ENCODE results near the gene GALNT4. TPM values are rescaled to one million over a fixed set of nuclear protein-coding genes. Genes with fewer than 3 reads are reported as not detected.

Gene GALNT4
- total RNA-seq, 1 donor from 2014 or later, result 6.3 TPM

DNA sequence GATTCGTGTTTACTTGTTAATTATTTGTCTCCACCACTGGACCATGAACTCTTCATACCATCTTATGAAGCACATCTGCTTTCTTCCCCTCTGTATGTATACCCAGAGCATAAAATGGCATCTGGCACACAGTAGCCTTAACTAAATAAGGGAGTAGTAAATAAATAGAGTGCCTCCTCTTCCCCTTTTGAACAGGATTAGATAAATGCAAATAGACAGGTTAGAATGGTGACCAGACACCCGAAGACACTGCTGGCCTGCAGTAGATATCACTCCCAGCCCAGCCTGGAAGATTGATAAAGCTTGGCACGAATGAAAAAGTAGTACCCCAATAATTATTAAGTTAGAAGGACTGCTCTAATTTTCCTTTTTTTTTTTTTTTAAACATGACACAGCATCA lies 6.9 kb downstream of the GALNT4 start:
- no peak overlapping the region for H3K4me3 ChIP-seq (ENCODE audit: low read length in 3 of 3)
- no peaks in the 10 kb centered on the region for H3K9me3 ChIP-seq (ENCODE audit: control insufficient read depth in 3 of 3, low read length in 3 of 3)
- H3K36me3 ChIP-seq (ENCODE audit: control insufficient read depth in 3 of 3, insufficient read depth in 3 of 3, low read length in 3 of 3), result no peaks in the 10 kb centered on the region
- no peak overlapping the region for H3K9ac ChIP-seq (ENCODE audit: low read depth in 1 of 3, low read length in 3 of 3)
- H3K27ac ChIP-seq (ENCODE audit: low read depth, low read length), result no peak overlapping the region
- H3K4me1 ChIP-seq (ENCODE audit: control insufficient read depth in 3 of 3, insufficient read depth in 3 of 3, low read length in 3 of 3), result peaks cover 2 to 12% (median 4%) of the 10 kb centered on the region in 3 donors
- no peaks in the 10 kb centered on the region for H3K27me3 ChIP-seq (ENCODE audit: control insufficient read depth in 3 of 3, insufficient read depth in 3 of 3, low read length in 3 of 3)

DNA sequence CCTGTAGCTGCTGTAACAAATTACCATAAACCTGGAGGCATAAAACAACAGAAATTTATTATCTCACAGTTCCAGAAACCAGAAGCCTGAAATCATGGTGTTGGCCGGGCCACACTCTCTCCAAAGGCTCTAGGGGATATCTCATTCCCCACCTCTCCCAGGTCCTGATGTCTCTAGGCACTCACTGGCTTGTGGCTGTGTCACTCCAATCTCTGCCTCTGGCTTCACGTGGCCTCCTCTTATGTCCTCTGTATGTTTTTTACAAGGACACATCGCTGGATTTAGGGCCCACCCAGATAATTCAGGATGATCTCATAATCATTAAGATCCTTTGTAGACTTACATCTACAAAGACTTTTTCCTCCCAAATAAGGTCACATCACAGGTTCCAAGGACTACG lies 8.0 kb downstream of the GALNT4 start:
- Histone ChIP-seq H3K9ac (ENCODE audit: low read depth in 1 of 3, low read length in 3 of 3) (no peak overlapping the region), H3K27ac (ENCODE audit: low read depth, low read length) (no peak overlapping the region), H3K27me3 (ENCODE audit: control insufficient read depth in 3 of 3, insufficient read depth in 3 of 3, low read length in 3 of 3) (no peaks in the 10 kb centered on the region), H3K4me3 (ENCODE audit: low read length in 3 of 3) (no peak overlapping the region), H3K9me3 (ENCODE audit: control insufficient read depth in 3 of 3, low read length in 3 of 3) (no peaks in the 10 kb centered on the region), H3K36me3 (ENCODE audit: control insufficient read depth in 3 of 3, insufficient read depth in 3 of 3, low read length in 3 of 3) (no peaks in the 10 kb centered on the region), H3K4me1 (ENCODE audit: control insufficient read depth in 3 of 3, insufficient read depth in 3 of 3, low read length in 3 of 3) (peaks cover 2 to 4% (median 2%) of the 10 kb centered on the region in 3 donors)

DNA sequence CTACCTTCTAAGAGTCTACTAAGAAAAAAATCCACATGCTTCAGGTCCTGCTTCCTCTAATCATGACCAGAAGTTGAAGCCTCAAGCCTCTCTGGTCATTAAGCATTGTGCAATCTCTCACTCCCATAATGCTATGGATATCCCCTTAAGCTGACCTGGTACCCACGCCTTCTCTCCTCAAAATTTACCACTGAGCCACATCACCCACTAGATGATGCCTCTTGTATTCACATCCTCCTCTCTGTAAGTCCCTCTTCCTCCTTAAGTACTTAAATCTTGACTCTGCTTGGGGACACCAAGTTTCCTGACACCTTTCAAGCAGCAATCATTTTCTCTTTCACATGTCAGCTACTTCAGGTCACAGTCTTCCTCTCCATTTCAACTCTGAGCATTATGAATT lies 9.8 kb downstream of the GALNT4 start:
- no peaks in the 10 kb centered on the region for H3K9me3 ChIP-seq (ENCODE audit: control insufficient read depth in 3 of 3, low read length in 3 of 3)
- no peak overlapping the region for H3K27ac ChIP-seq (ENCODE audit: low read depth, low read length)
- no peaks in the 10 kb centered on the region for H3K27me3 ChIP-seq (ENCODE audit: control insufficient read depth in 3 of 3, insufficient read depth in 3 of 3, low read length in 3 of 3)
- no peaks in the 10 kb centered on the region for H3K36me3 ChIP-seq (ENCODE audit: control insufficient read depth in 3 of 3, insufficient read depth in 3 of 3, low read length in 3 of 3)
- H3K9ac ChIP-seq (ENCODE audit: low read depth in 1 of 3, low read length in 3 of 3), result no peak overlapping the region
- no peaks in the 10 kb centered on the region for H3K4me1 ChIP-seq (ENCODE audit: control insufficient read depth in 3 of 3, insufficient read depth in 3 of 3, low read length in 3 of 3)
- no peak overlapping the region for H3K4me3 ChIP-seq (ENCODE audit: low read length in 3 of 3)

DNA sequence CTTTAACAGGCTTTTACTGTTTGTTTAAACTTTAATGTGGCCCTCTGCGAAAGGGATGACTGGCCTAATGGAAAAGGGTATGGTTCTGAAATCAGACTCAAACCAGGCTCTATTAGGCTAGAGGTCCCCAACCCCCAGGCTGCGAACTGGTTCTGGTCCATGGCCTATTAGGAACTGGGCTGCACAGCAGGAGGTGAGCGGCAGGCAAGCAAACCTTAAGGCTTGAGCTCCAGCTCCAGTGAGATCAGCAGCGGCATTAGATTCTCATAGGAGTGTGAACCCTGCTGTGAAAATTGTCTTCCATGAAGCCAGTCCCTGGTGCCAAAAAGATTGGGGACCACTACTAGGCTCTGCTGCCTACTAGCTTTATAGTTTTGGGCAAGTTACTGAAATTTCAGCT lies 11.1 kb downstream of the GALNT4 start:
- Histone ChIP-seq H3K4me1 (ENCODE audit: control insufficient read depth in 3 of 3, insufficient read depth in 3 of 3, low read length in 3 of 3) (no peaks in the 10 kb centered on the region), H3K36me3 (ENCODE audit: control insufficient read depth in 3 of 3, insufficient read depth in 3 of 3, low read length in 3 of 3) (no peaks in the 10 kb centered on the region), H3K27me3 (ENCODE audit: control insufficient read depth in 3 of 3, insufficient read depth in 3 of 3, low read length in 3 of 3) (no peaks in the 10 kb centered on the region), H3K9me3 (ENCODE audit: control insufficient read depth in 3 of 3, low read length in 3 of 3) (no peaks in the 10 kb centered on the region), H3K9ac (ENCODE audit: low read depth in 1 of 3, low read length in 3 of 3) (no peak overlapping the region), H3K4me3 (ENCODE audit: low read length in 3 of 3) (no peak overlapping the region), H3K27ac (ENCODE audit: low read depth, low read length) (no peak overlapping the region)

DNA sequence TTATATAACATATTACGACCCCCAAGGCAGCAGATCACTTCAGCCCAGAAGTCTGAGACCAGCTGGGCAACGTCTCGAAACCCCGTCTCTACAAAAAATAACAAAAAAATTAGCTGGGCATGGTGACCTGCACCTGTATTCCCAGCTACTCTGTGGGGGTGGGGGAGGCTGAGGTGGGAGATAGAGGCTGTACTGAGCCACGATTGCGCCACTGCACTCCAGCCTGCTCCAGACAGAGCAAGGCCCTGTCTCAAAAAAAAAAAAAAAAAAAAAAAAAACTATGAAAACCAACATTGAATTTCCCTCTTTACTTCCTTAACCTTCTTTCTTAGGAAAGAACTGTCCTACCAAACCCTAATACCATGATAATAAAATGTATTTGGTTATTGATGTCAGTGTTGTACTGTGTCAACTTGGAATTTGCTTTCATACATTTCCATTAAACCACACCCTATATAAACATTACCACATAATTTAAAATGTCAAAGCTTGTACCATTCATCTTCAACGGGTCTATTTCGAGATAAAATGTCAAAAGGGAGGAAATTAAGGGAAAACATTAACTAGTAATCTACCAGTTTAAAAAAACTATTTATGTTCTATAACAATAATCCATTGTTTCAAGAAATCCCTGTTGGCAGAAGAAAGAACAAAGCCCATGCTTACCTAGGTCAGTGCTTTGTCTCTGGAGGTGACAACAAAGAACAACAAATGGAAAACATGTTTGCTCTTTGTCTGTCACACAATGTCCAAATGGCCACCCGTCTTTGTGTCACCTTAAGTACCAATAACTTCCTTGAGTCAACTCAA lies 17.4 kb downstream of the GALNT4 start:
- Histone ChIP-seq H3K27me3 (ENCODE audit: control insufficient read depth in 3 of 3, insufficient read depth in 3 of 3, low read length in 3 of 3) (no peaks in the 10 kb centered on the region), H3K27ac (ENCODE audit: low read depth, low read length) (no peak overlapping the region), H3K4me3 (ENCODE audit: low read length in 3 of 3) (no peak overlapping the region), H3K9ac (ENCODE audit: low read depth in 1 of 3, low read length in 3 of 3) (no peak overlapping the region), H3K4me1 (ENCODE audit: control insufficient read depth in 3 of 3, insufficient read depth in 3 of 3, low read length in 3 of 3) (no peaks in the 10 kb centered on the region), H3K36me3 (ENCODE audit: control insufficient read depth in 3 of 3, insufficient read depth in 3 of 3, low read length in 3 of 3) (no peaks in the 10 kb centered on the region), H3K9me3 (ENCODE audit: control insufficient read depth in 3 of 3, low read length in 3 of 3) (no peaks in the 10 kb centered on the region)

DNA sequence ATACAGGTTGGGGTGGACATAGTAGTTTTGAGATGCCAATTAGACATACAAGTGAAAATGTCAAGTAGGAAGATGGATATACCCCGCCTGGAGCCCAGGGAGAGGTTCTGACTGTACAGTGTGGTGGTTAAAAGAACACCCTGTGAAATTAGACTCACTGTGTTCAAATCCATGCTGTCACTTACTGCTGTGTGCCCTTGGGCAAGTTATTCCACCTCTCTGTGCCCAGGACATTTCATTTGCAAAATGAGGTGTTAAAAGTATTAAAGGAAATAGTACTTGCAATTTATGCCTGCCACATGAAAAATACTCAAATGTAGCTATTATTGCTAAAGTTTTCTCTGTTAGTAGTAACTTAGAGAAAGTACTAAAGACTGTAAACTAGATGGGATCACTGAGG lies 18.5 kb downstream of the GALNT4 start:
- Histone ChIP-seq H3K9ac (ENCODE audit: low read depth in 1 of 3, low read length in 3 of 3) (no peak overlapping the region), H3K27ac (ENCODE audit: low read depth, low read length) (no peak overlapping the region), H3K36me3 (ENCODE audit: control insufficient read depth in 3 of 3, insufficient read depth in 3 of 3, low read length in 3 of 3) (no peaks in the 10 kb centered on the region), H3K27me3 (ENCODE audit: control insufficient read depth in 3 of 3, insufficient read depth in 3 of 3, low read length in 3 of 3) (no peaks in the 10 kb centered on the region), H3K9me3 (ENCODE audit: control insufficient read depth in 3 of 3, low read length in 3 of 3) (no peaks in the 10 kb centered on the region), H3K4me1 (ENCODE audit: control insufficient read depth in 3 of 3, insufficient read depth in 3 of 3, low read length in 3 of 3) (no peaks in the 10 kb centered on the region), H3K4me3 (ENCODE audit: low read length in 3 of 3) (no peak overlapping the region)

DNA sequence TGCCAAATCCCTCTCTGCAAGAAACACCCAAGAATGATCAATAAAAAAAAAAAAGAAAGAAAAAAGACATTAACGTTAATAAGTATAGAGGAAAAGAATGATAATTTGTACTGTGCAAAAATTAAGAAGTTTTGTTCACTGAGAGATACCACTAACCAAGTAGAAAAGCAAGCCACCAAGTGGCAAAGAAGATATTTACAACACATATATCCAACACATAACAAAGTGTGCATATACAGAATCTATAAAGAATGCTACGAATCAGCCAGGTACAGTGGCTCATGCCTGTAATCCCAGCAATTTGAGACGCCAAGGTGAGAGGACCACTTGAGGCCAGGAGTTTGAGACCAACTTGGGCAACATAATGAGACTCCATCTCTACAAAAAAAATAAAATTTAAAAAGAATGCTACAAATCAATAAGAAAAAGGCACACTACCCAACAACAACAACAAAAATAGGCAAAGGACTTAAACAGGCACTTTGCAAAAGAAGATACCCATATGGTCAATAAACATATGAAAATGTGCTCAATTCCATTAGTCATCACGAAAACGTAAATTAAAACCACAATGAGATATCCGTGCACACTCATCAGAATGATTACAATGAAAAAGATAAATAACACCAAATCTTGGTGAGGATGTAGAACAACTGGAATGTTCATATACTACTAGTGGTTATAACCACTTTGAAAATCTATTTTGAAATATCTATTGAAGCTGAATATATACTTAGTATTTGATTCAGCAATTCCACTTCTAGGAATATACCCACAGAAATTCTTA lies 19.8 kb downstream of the GALNT4 start:
- H3K27me3 ChIP-seq (ENCODE audit: control insufficient read depth in 3 of 3, insufficient read depth in 3 of 3, low read length in 3 of 3), result no peaks in the 10 kb centered on the region
- no peak overlapping the region for H3K27ac ChIP-seq (ENCODE audit: low read depth, low read length)
- no peak overlapping the region for H3K4me3 ChIP-seq (ENCODE audit: low read length in 3 of 3)
- no peaks in the 10 kb centered on the region for H3K4me1 ChIP-seq (ENCODE audit: control insufficient read depth in 3 of 3, insufficient read depth in 3 of 3, low read length in 3 of 3)
- no peaks in the 10 kb centered on the region for H3K36me3 ChIP-seq (ENCODE audit: control insufficient read depth in 3 of 3, insufficient read depth in 3 of 3, low read length in 3 of 3)
- H3K9ac ChIP-seq (ENCODE audit: low read depth in 1 of 3, low read length in 3 of 3), result no peak overlapping the region
- H3K9me3 ChIP-seq (ENCODE audit: control insufficient read depth in 3 of 3, low read length in 3 of 3), result no peaks in the 10 kb centered on the region

DNA sequence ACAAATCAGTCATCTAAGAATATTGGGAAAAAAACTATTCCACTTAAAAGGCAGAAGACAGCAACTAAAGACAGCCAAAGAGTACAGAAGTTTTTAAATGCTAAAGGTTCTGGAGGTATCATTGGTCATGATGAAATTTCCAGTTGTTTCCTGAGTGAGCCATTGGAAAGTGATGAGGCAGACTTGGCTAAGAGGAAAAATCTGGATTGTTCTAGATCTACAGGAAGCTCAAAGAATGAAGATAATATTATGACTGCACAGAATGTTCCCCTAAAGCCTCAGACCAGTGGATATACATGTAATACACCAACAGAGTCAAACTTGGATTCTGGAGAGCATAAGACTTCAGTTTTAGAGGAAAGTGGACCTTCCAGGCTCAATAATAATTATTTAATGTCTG lies 22.8 kb downstream of the GALNT4 start:
- H3K9me3 ChIP-seq (ENCODE audit: control insufficient read depth in 3 of 3, low read length in 3 of 3), result no peaks in the 10 kb centered on the region
- H3K27ac ChIP-seq (ENCODE audit: low read depth, low read length), result no peak overlapping the region

DNA sequence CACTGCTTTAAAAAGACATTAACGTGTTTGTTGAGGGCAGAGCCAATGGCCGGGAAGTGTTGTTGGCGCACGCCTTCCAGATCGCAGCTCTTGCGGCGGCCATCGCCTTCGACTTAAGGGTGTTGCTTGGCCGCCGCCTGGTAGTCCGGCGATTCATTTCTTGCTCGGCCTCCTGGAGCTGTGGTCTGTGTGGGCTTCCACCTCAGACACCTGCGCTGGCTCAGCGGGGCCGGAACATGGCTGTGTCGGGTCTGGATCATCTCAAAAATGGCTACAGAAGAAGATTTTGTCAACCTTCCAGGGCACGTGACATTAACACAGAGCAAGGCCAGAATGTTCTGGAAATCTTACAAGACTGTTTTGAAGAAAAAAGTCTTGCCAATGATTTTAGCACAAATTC lies 24.7 kb downstream of the GALNT4 start:
- H3K4me3 ChIP-seq (ENCODE audit: low read length in 3 of 3), result no peak overlapping the region
- no peak overlapping the region for H3K27ac ChIP-seq (ENCODE audit: low read depth, low read length)
- H3K36me3 ChIP-seq (ENCODE audit: control insufficient read depth in 3 of 3, insufficient read depth in 3 of 3, low read length in 3 of 3), result no peaks in the 10 kb centered on the region

More for the DNA sequence above, 22.8 kb downstream of the GALNT4 start:
- H3K4me1 ChIP-seq (ENCODE audit: control insufficient read depth in 3 of 3, insufficient read depth in 3 of 3, low read length in 3 of 3), result no peaks in the 10 kb centered on the region
- no peak overlapping the region for H3K4me3 ChIP-seq (ENCODE audit: low read length in 3 of 3)
- H3K36me3 ChIP-seq (ENCODE audit: control insufficient read depth in 3 of 3, insufficient read depth in 3 of 3, low read length in 3 of 3), result no peaks in the 10 kb centered on the region
- H3K9ac ChIP-seq (ENCODE audit: low read depth in 1 of 3, low read length in 3 of 3), result no peak overlapping the region
- no peaks in the 10 kb centered on the region for H3K27me3 ChIP-seq (ENCODE audit: control insufficient read depth in 3 of 3, insufficient read depth in 3 of 3, low read length in 3 of 3)

DNA sequence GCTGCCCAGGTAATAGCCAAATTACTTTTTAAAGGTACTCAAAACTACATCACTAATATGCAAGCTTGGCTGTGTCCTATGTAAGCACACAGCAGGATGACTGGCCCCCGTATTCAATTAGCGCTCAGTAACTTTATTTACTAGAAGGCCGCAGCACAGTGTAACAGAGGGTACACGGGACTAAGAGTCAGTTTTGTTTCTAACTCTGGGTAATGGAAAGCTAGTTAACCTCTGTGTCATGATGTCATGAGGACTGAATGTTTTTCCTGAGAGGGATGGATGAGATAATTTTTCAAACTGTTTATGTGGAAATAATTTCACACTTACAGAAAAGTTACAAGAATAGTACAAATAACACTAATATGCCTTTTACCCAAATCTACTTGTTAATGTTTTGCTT lies 27.1 kb downstream of the GALNT4 start:
- no peak overlapping the region for H3K4me3 ChIP-seq (ENCODE audit: low read length in 3 of 3)
- no peak overlapping the region for H3K27ac ChIP-seq (ENCODE audit: low read depth, low read length)
- no peaks in the 10 kb centered on the region for H3K27me3 ChIP-seq (ENCODE audit: control insufficient read depth in 3 of 3, insufficient read depth in 3 of 3, low read length in 3 of 3)

More for the DNA sequence above, 24.7 kb downstream of the GALNT4 start:
- H3K9ac ChIP-seq (ENCODE audit: low read depth in 1 of 3, low read length in 3 of 3), result no peak overlapping the region
- H3K4me1 ChIP-seq (ENCODE audit: control insufficient read depth in 3 of 3, insufficient read depth in 3 of 3, low read length in 3 of 3), result no peaks in the 10 kb centered on the region
- no peaks in the 10 kb centered on the region for H3K9me3 ChIP-seq (ENCODE audit: control insufficient read depth in 3 of 3, low read length in 3 of 3)
- H3K27me3 ChIP-seq (ENCODE audit: control insufficient read depth in 3 of 3, insufficient read depth in 3 of 3, low read length in 3 of 3), result no peaks in the 10 kb centered on the region

More for the DNA sequence above, 27.1 kb downstream of the GALNT4 start:
- Histone ChIP-seq H3K9me3 (ENCODE audit: control insufficient read depth in 3 of 3, low read length in 3 of 3) (no peaks in the 10 kb centered on the region), H3K36me3 (ENCODE audit: control insufficient read depth in 3 of 3, insufficient read depth in 3 of 3, low read length in 3 of 3) (no peaks in the 10 kb centered on the region), H3K4me1 (ENCODE audit: control insufficient read depth in 3 of 3, insufficient read depth in 3 of 3, low read length in 3 of 3) (no peaks in the 10 kb centered on the region), H3K9ac (ENCODE audit: low read depth in 1 of 3, low read length in 3 of 3) (no peak overlapping the region)
